B cell (primary cell): ENCODE measurements around the gene NLGN4X. TPM values are rescaled to one million over a fixed set of nuclear protein-coding genes. Genes with fewer than 3 reads are reported as not detected.
"Not testable (repeated sequence)": the region's sequence is repeated elsewhere in the genome, so short reads cannot be mapped to it uniquely, and the experiment has no call there.

Experiments used
- ATAC-seq: fragments of 200-7000 bp; cut with Tn5 transposase; one replicate; pipeline ENCODE4 v1.10.0; 2021; ENCODE audit warnings: low read depth, mild to moderate bottlenecking, moderate number of reproducible peaks, moderate library complexity
- CTCF ChIA-PET: fragments of 350-600 bp; sonication (Branson Sonifier 250); formaldehyde crosslinking; loops from one replicate; lab custom pipeline; 2021; ENCODE audit warnings: antibody characterized with exemption, inconsistent platforms; lab: Charles Lee
- POLR2A ChIA-PET: fragments of 350-600 bp; sonication (Branson Sonifier 250); formaldehyde crosslinking; loops from one replicate; lab custom pipeline; 2021; ENCODE audit warnings: antibody characterized with exemption; lab: Charles Lee
- DNase-seq: peaks from one replicate; pipeline ENCODE4 v3.0.0; 2013
- H2AFZ ChIP-seq: 2 replicates; pipeline ENCODE4 v1.6.1; 2012; ENCODE audit warnings: mild to moderate bottlenecking, low read depth, low read length; ENCODE audit not compliant: insufficient read depth, poor library complexity, severe bottlenecking
- H3K27ac ChIP-seq, 2 donors: 1 replicate in 1 of 2; 2 replicates in 1 of 2; pipeline ENCODE4 v1.5.1; 2012 to 2013; ENCODE audit warnings: low read length in 2 of 2, mild to moderate bottlenecking in 2 of 2, moderate library complexity in 1 of 2
- H3K27me3 ChIP-seq, 4 experiments: fragments of 200-600 bp in 1 of 4; sonication (generic) in 1 of 4; replicated peaks in 1 of 4; 1 replicate in 2 of 4; 2 replicates in 2 of 4; pipeline versions ENCODE4 v1.6.1 to v1.7.0; 2013 to 2016; ENCODE audit warnings: low read length in 3 of 4, mild to moderate bottlenecking in 2 of 4, mixed read lengths in 1 of 4, moderate library complexity in 1 of 4; ENCODE audit not compliant: insufficient read depth in 4 of 4, control insufficient read depth in 3 of 4; ENCODE audit errors: control extremely low read depth in 1 of 4
- H3K36me3 ChIP-seq, 2 experiments: replicated peaks in 1 of 2; 1 replicate in 1 of 2; 2 replicates in 1 of 2; pipeline versions ENCODE4 v1.6.1 to v1.7.1; 2013; ENCODE audit warnings: low read length in 1 of 2; ENCODE audit not compliant: insufficient read depth in 2 of 2, control insufficient read depth in 1 of 2; ENCODE audit errors: control extremely low read depth in 1 of 2, extremely low read depth in 1 of 2
- H3K4me1 ChIP-seq, 2 donors: fragments of 200-600 bp in 1 of 2; sonication (generic) in 1 of 2; 1 replicate in 1 of 2; 2 replicates in 1 of 2; pipeline versions ENCODE4 v1.5.1 to v1.6.1; 2013 to 2017; ENCODE audit warnings: low read length in 2 of 2; ENCODE audit not compliant: control insufficient read depth in 2 of 2, insufficient read depth in 2 of 2
- H3K4me2 ChIP-seq: replicated peaks from 2 replicates; pipeline ENCODE3; 2012; ENCODE audit warnings: mild to moderate bottlenecking, low read depth, low read length; ENCODE audit not compliant: poor library complexity, severe bottlenecking
- H3K4me3 ChIP-seq, 5 experiments: fragments of 200-600 bp in 1 of 5; sonication (generic) in 1 of 5; 1 replicate in 3 of 5; 2 replicates in 2 of 5; pipeline versions ENCODE4 v1.5.1 to v1.7.0; 2011 to 2016; ENCODE audit warnings: low read length in 4 of 5, mild to moderate bottlenecking in 4 of 5, low read depth in 2 of 5, control low read depth in 1 of 5, moderate library complexity in 1 of 5; ENCODE audit not compliant: insufficient read depth in 1 of 5; ENCODE audit errors: control extremely low read depth in 1 of 5, extremely low read depth in 1 of 5
- H3K79me2 ChIP-seq: fragments of 200-600 bp; sonication (generic); one replicate; pipeline ENCODE4 v1.6.0; 2016; ENCODE audit warnings: low read length; ENCODE audit not compliant: control insufficient read depth, insufficient read depth
- H3K9ac ChIP-seq: fragments of 200-600 bp; sonication (generic); 2 replicates; pipeline ENCODE4 v1.6.1; 2017; ENCODE audit warnings: mild to moderate bottlenecking, low read length, moderate library complexity
- H3K9me3 ChIP-seq, 3 donors: one replicate each; pipeline versions ENCODE4 v1.6.1 to v1.7.1; 2013; ENCODE audit warnings: low read length in 2 of 3; ENCODE audit not compliant: control insufficient read depth in 2 of 3, insufficient read depth in 1 of 3; ENCODE audit errors: control extremely low read depth in 1 of 3
- H4K20me1 ChIP-seq: 2 replicates; pipeline ENCODE4 v1.6.0; 2012; ENCODE audit warnings: mild to moderate bottlenecking, low read length; ENCODE audit not compliant: insufficient read depth, control insufficient read depth, poor library complexity, severe bottlenecking
- H3K27ac Mint-ChIP-seq: one replicate; pipeline ENCODE4 v1.8.0; 2021; ENCODE audit warnings: mixed read lengths
- H3K27me3 Mint-ChIP-seq: one replicate; pipeline ENCODE4 v1.8.0; 2021; ENCODE audit warnings: mixed read lengths
- H3K4me1 Mint-ChIP-seq: one replicate; pipeline ENCODE4 v1.8.0; 2021; ENCODE audit warnings: mixed read lengths
- H3K4me3 Mint-ChIP-seq: one replicate; pipeline ENCODE4 v1.8.0; 2021; ENCODE audit warnings: mixed read lengths
- H3K9me3 Mint-ChIP-seq: one replicate; pipeline ENCODE4 v1.8.0; 2022; ENCODE audit warnings: mixed read lengths; ENCODE audit not compliant: insufficient read depth
- EZH2 ChIP-seq: IDR thresholded peaks from 2 replicates; pipeline ENCODE4 v1.6.1; 2012; ENCODE audit warnings: borderline replicate concordance, low read depth, mild to moderate bottlenecking, moderate library complexity, low read length; ENCODE audit not compliant: insufficient read depth, poor library complexity, severe bottlenecking
- whole genome bisulfite sequencing: methylation state at CpG from one replicate; pipeline ENCODE4 v1.1.5; 2013; ENCODE audit warnings: missing lambda C conversion rate; ENCODE audit not compliant: insufficient coverage; 5-methylcytosine and 5-hydroxymethylcytosine counted together
- intact Hi-C: fragments of 100-400 bp; cut with micrococcal nuclease; formaldehyde crosslinking; loops from one replicate; pipeline ENCODE4 v1.10.0; 2022
- polyA plus RNA-seq: library from polyadenylated mRNA; depleted of rRNA; stranded (reverse); fragments of >200 nt; gene quantifications from 2 replicates; pipeline ENCODE4 v1.2.3, GENCODE V29; 2012
- total RNA-seq, 2 donors: library from RNA; stranded (reverse); fragments of 120-200 nt in 1 of 2; gene quantifications; 1 replicate in 1 of 2; 2 replicates in 1 of 2; pipeline versions ENCODE4 v1.2.3 to v1.2.4, GENCODE V29; 2013 to 2022
- TF ChIP-seq, protein P1 (sequence below): fragments of 200-600 bp; IDR thresholded peaks from one replicate; pipeline ENCODE4 v1.8.0; 2022; ENCODE audit warnings: antibody characterized with exemption, mild to moderate bottlenecking

NLGN4X gene
- total and polyA plus RNA-seq, 2 donors (not counting 1 experiment from before 2014, with no cell fraction given) = 0.09 to 0.34 TPM

DNA sequence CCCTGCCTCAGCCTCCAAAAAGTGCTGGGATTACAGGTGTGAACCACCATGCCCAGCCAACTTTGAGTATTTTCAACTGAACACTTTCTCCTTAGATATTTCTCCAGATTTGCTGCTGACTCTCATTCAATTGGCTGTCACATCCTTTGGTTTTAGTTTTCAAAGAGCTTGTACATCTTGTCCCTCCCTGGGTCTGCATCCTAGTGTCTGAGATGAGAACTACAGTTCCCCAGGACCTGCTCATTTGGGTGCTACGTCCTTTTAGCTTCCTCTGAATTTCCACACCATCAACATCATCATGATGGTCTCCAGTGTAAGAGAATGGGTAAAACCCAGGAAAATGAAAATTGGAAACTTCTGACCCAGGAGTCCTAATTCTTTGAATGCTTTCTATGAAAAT is 312.9 kb downstream of the NLGN4X start:
- no peak overlapping the region for H3K27ac ChIP-seq
- H3K4me1 ChIP-seq = no peaks in the 10 kb centered on the region
- no CpG with 5 or more reads among the region's 1 CpG for WGBS
- no peak overlapping the region for H3K4me2 ChIP-seq
- TF ChIP-seq, protein P1, sequence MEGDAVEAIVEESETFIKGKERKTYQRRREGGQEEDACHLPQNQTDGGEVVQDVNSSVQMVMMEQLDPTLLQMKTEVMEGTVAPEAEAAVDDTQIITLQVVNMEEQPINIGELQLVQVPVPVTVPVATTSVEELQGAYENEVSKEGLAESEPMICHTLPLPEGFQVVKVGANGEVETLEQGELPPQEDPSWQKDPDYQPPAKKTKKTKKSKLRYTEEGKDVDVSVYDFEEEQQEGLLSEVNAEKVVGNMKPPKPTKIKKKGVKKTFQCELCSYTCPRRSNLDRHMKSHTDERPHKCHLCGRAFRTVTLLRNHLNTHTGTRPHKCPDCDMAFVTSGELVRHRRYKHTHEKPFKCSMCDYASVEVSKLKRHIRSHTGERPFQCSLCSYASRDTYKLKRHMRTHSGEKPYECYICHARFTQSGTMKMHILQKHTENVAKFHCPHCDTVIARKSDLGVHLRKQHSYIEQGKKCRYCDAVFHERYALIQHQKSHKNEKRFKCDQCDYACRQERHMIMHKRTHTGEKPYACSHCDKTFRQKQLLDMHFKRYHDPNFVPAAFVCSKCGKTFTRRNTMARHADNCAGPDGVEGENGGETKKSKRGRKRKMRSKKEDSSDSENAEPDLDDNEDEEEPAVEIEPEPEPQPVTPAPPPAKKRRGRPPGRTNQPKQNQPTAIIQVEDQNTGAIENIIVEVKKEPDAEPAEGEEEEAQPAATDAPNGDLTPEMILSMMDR = no peak
- no peak for TF ChIP-seq EZH2
- Mint-ChIP-seq H3K27ac (no peak overlapping the region), H3K9me3 (no peaks in the 10 kb centered on the region), H3K4me1 (no peaks in the 10 kb centered on the region), H3K4me3 (no peak overlapping the region), H3K27me3 (no peaks in the 10 kb centered on the region)
- ATAC-seq (no peak), DNase-seq (no peak)
- no peaks in the 10 kb centered on the region for H4K20me1 ChIP-seq
- H3K27me3 ChIP-seq = no peaks in the 10 kb centered on the region
- intact Hi-C loops = no loop called here
- H3K4me3 ChIP-seq = no peak overlapping the region
- H3K9me3 ChIP-seq = no peaks in the 10 kb centered on the region
- ChIA-PET POLR2A (no interaction called here), CTCF (no interaction called here)
- H3K79me2 ChIP-seq = no peaks in the 10 kb centered on the region
- H3K36me3 ChIP-seq = no peaks in the 10 kb centered on the region
- H2AFZ ChIP-seq = no peak overlapping the region
- no peak overlapping the region for H3K9ac ChIP-seq

DNA sequence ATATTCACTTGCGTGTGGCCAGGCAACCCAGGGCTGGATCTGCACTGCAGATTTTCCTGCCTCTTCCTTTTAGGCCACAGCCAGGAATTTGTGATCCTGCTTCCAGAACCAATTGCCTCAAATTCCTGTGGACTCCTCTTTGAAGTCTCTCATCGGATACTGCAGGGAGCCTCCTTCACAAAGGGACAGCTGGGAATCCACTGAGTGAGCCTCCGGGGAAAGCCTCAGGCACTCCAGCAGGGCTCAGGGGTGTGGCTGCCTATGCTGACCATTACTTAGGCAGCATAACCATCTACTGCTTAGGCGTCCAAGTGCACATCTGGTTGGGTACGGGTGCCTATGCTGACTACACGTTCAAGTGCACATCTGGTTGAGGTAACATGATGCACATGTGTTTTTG is 321.5 kb downstream of the NLGN4X start:
- Mint-ChIP-seq H3K27me3 (no peaks in the 10 kb centered on the region), H3K4me3 (no peak overlapping the region), H3K9me3 (no peaks in the 10 kb centered on the region), H3K27ac (no peak overlapping the region), H3K4me1 (no peaks in the 10 kb centered on the region)
- no peaks in the 10 kb centered on the region for H4K20me1 ChIP-seq
- ChIA-PET CTCF (no interaction called here), POLR2A (no interaction called here)
- H2AFZ ChIP-seq = no peak overlapping the region
- H3K4me2 ChIP-seq = no peak overlapping the region
- H3K79me2 ChIP-seq = no peaks in the 10 kb centered on the region
- no peaks in the 10 kb centered on the region for H3K36me3 ChIP-seq
- H3K4me1 ChIP-seq = no peaks in the 10 kb centered on the region
- no peak for ATAC-seq
- no peak overlapping the region for H3K4me3 ChIP-seq
- no peaks in the 10 kb centered on the region for H3K27me3 ChIP-seq
- no peak overlapping the region for H3K27ac ChIP-seq
- intact Hi-C loops = no loop called here
- H3K9me3 ChIP-seq = no peaks in the 10 kb centered on the region
- TF ChIP-seq EZH2 = no peak
- TF ChIP-seq, protein P1 = no peak
- H3K9ac ChIP-seq = no peak overlapping the region
- WGBS = 52% methylated on average over 3 of the region's 6 CpGs
- no peak for DNase-seq

DNA sequence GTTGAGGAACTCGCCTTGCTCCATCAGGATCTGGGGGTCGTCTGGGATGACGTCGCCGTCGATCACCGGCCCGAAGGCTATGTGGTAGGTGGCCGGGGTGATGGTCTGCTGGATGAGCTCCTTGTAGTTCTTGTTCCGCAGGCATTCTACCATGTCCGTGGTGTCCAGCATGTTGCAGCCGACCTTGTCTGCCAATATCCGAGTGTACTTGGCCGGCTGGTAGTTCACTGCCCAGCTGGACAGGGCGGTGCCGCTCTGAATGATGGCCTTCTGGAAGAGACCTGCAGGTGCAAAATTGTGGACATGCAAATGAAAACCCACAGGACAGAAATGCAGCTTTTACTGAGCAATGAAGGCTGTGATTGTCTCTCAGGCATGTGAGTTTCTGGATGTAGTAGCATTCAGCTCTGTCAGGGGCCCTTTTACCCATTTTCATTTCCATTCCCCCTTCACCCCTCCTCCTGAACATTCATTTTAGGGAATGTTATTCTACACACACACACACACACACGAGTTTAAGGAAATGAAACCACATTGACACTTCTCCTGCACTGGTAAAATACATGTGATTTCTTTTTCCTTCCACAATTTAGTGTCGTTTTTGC is 325.0 kb downstream of the NLGN4X start:
- H2AFZ ChIP-seq, H3K4me3 ChIP-seq, DNase-seq, H3K27ac Mint-ChIP-seq, POLR2A ChIA-PET, H3K9ac ChIP-seq, ATAC-seq, CTCF ChIA-PET, intact Hi-C loops, H3K9me3 ChIP-seq, H3K4me3 Mint-ChIP-seq, H3K4me1 ChIP-seq, H3K4me1 Mint-ChIP-seq, H3K27me3 ChIP-seq, H3K4me2 ChIP-seq, H3K27me3 Mint-ChIP-seq, H3K36me3 ChIP-seq, H3K79me2 ChIP-seq, H4K20me1 ChIP-seq, H3K27ac ChIP-seq, H3K9me3 Mint-ChIP-seq: not testable (repeated sequence)
- 96% methylated on average over 7 of the region's 18 CpGs for WGBS
